Peyer's patch (tissue), 4 donors: Measurements from ENCODE around the gene TMEM161A.

Experiments
- CTCF ChIP-seq, 6 experiments: fragments of 450-650 bp in 4 of 6; fragments of 200-600 bp in 2 of 6; sonication (generic) in 1 of 6; IDR thresholded peaks; one replicate each; pipeline ENCODE4 v1.5.1; 2017 to 2019; ENCODE audit warnings: antibody characterized with exemption in 6 of 6, mild to moderate bottlenecking in 3 of 6, moderate library complexity in 1 of 6
- POLR2A ChIP-seq, 2 donors: fragments of 450-650 bp; IDR thresholded peaks; one replicate each; pipeline ENCODE4 v1.5.1; 2017; ENCODE audit warnings: antibody characterized with exemption in 2 of 2, mild to moderate bottlenecking in 2 of 2, moderate library complexity in 2 of 2

- TF ChIP-seq CTCF (IDR thresholded peaks at IDR 0.05) (no peak), POLR2A (IDR thresholded peaks at IDR 0.05) (no peak)
Observed at GRCh38 chr19:19076476-19076875, 61.8 kb downstream of the TMEM161A start.
